C4-2B (cell line): ENCODE measurements around the gene CAGE1.

Experiments
- CTCF ChIP-seq: fragments of 450-650 bp; conservative IDR thresholded peaks from 2 replicates; pipeline ENCODE4 v1.5.1; 2017; ENCODE audit warnings: mild to moderate bottlenecking
- ZFX ChIP-seq: fragments of 450-650 bp; IDR thresholded peaks from 2 replicates; pipeline ENCODE4 v1.6.1; 2017

- TF ChIP-seq CTCF: no peak
- TF ChIP-seq ZFX: no peak
Measured at GRCh38 chr6:7401075-7401474, 11.5 kb upstream of the CAGE1 start.
